K562 (cell line): Measurements from ENCODE around the gene VPS13D.

Experiments
- E2F3 ChIP-seq: fragments of 250-450 bp; sonication (Bioruptor Pico); IDR thresholded peaks from 2 replicates; pipeline ENCODE4 v1.4.0; 2020; ENCODE audit warnings: mild to moderate bottlenecking
- KDM1A ChIP-seq, 2 experiments: fragments of 450-650 bp; IDR thresholded peaks; 2 replicates each; pipeline ENCODE4 v1.6.1; 2016; ENCODE audit warnings: mild to moderate bottlenecking in 2 of 2
- ZNF785 ChIP-seq: fragments of 250-450 bp; sonication (Bioruptor Pico); IDR thresholded peaks from 2 replicates; pipeline ENCODE4 v1.4.0; 2020; ENCODE audit warnings: mild to moderate bottlenecking
- TF ChIP-seq, protein P1 (sequence below): fragments of 450-650 bp; conservative IDR thresholded peaks from 2 replicates; pipeline ENCODE4 v1.6.1; 2016; ENCODE audit warnings: missing genetic modification characterization, low read depth, mild to moderate bottlenecking, missing compliant biosample characterization, moderate library complexity

DNA sequence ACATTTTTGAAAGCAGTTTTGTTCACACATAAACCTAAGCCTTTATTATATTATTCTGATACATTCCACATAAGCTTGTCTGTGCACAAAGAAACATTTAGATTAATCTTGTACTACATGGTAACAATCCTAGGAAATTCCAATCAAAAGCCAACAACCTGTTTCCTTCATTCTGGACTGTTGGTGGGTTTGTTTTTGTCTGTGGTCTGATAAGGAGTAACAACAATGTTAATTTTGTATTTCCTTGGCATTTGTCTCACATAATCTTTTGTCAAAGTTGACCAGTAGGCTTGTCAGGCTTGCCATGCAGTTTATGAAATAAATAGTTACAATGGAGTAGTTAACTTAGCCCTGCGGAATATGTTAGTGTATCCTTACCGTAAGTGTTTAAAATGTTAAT lies 204.9 kb downstream of the VPS13D start:
- TF ChIP-seq, protein P1, sequence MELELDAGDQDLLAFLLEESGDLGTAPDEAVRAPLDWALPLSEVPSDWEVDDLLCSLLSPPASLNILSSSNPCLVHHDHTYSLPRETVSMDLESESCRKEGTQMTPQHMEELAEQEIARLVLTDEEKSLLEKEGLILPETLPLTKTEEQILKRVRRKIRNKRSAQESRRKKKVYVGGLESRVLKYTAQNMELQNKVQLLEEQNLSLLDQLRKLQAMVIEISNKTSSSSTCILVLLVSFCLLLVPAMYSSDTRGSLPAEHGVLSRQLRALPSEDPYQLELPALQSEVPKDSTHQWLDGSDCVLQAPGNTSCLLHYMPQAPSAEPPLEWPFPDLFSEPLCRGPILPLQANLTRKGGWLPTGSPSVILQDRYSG (tag): no peak
- TF ChIP-seq E2F3 (CRISPR knock-in tag) (no peak), KDM1A (IDR thresholded peaks at IDR 0.05) (no peak), ZNF785 (CRISPR knock-in tag) (no peak)
